HG03196 (cell line): ENCODE data around the gene RELA.

Experiments
- ATAC-seq: cut with Tn5 transposase; IDR thresholded peaks from one replicate; pipeline ENCODE4 v1.9.1; 2021; ENCODE audit not compliant: unreplicated experiment

Gene RELA

GRCh38 chr11:65615229-65615949 lies 47.3 kb downstream of the RELA start, which contains the start of gene PCNX3:
Gene PCNX3 (plus strand): TSS chr11:65615776. CDS start chr11:65616312, 536 bp downstream.
- peak; percentile 75 for ATAC-seq

GRCh38 chr11:65613091-65613928 lies 49.4 kb downstream of the RELA start:
- ATAC-seq = no peak

GRCh38 chr11:65612691-65613090 lies 50.0 kb downstream of the RELA start:
- ATAC-seq = no peak

GRCh38 chr11:65611758-65612603 lies 50.7 kb downstream of the RELA start:
- ATAC-seq = no peak

GRCh38 chr11:65611028-65611757 lies 51.5 kb downstream of the RELA start:
- no peak for ATAC-seq

- ATAC-seq = no peak
Observed at GRCh38 chr11:65610404-65610803, 52.3 kb downstream of the RELA start.

GRCh38 chr11:65609665-65610064 lies 53.1 kb downstream of the RELA start:
- ATAC-seq = no peak

- ATAC-seq = no peak
Observed at GRCh38 chr11:65609229-65609628, 53.5 kb downstream of the RELA start.

GRCh38 chr11:65607614-65608426 lies 54.9 kb downstream of the RELA start:
- ATAC-seq = no peak

- no peak for ATAC-seq
Observed at GRCh38 chr11:65606876-65607613, 55.7 kb downstream of the RELA start.

- no peak for ATAC-seq
Observed at GRCh38 chr11:65604258-65604657, 58.5 kb downstream of the RELA start.
